Neural cell (in vitro differentiated cells): ENCODE results near the gene AKAP8L. TPM values are rescaled to one million over a fixed set of nuclear protein-coding genes. Genes with fewer than 3 reads are reported as not detected.
"Not testable (repeated sequence)": the region's sequence is repeated elsewhere in the genome, so short reads cannot be mapped to it uniquely, and the experiment has no call there.

Experiments
- H2AFZ ChIP-seq: fragments of 200-600, 300-800 bp; sonication (generic), shearing (Covaris generic); 2 replicates; pipeline ENCODE4 v1.6.0; 2014; ENCODE audit warnings: low read depth, mild to moderate bottlenecking, antibody characterized with exemption, low read length, moderate library complexity
- H3F3A ChIP-seq: fragments of 200-600 bp; shearing (Covaris generic); 2 replicates; pipeline ENCODE4 v1.6.1; 2016; ENCODE audit warnings: mild to moderate bottlenecking, moderate library complexity, mixed read lengths, antibody characterized with exemption, low read length; ENCODE audit not compliant: insufficient read depth, poor library complexity, severe bottlenecking
- H3K27ac ChIP-seq: fragments of 200-600, 300-800 bp; sonication (generic), shearing (Covaris generic); 2 replicates; pipeline ENCODE4 v1.5.1; 2014; ENCODE audit warnings: mild to moderate bottlenecking, low read length, moderate library complexity
- H3K27me3 ChIP-seq: fragments of 300-800, 200-600 bp; sonication (generic), shearing (Covaris generic); 2 replicates; pipeline ENCODE4 v1.6.0; 2014; ENCODE audit warnings: mild to moderate bottlenecking, low read depth, low read length, moderate library complexity; ENCODE audit not compliant: insufficient read depth
- H3K36me3 ChIP-seq: fragments of 300-800, 200-600 bp; sonication (generic), shearing (Covaris generic); 2 replicates; pipeline ENCODE4 v1.5.1; 2014; ENCODE audit warnings: mild to moderate bottlenecking, antibody characterized with exemption, low read length, moderate library complexity; ENCODE audit not compliant: insufficient read depth
- H3K4me2 ChIP-seq: fragments of 300-800, 200-600 bp; sonication (generic), shearing (Covaris generic); 2 replicates; pipeline ENCODE4 v1.6.0; 2014; ENCODE audit warnings: mild to moderate bottlenecking, low read length
- H3K4me3 ChIP-seq: fragments of 300-800, 200-600 bp; sonication (generic), shearing (Covaris generic); 2 replicates; pipeline ENCODE4 v1.5.1; 2014; ENCODE audit warnings: mild to moderate bottlenecking, low read length, moderate library complexity
- H3K79me2 ChIP-seq: fragments of 200-600 bp; shearing (Covaris generic); replicated peaks from 2 replicates; pipeline ENCODE4 v1.6.0; 2014; ENCODE audit warnings: mild to moderate bottlenecking, low read length, moderate library complexity; ENCODE audit not compliant: insufficient read depth
- H3K9ac ChIP-seq: fragments of 300-800, 200-600 bp; sonication (generic), shearing (Covaris generic); 2 replicates; pipeline ENCODE4 v1.6.1; 2016; ENCODE audit warnings: mild to moderate bottlenecking, low read length, mixed read lengths
- H3K9me2 ChIP-seq: fragments of 200-600 bp; shearing (Covaris generic); 2 replicates; pipeline ENCODE4 v1.6.1; 2016; ENCODE audit warnings: mild to moderate bottlenecking, low read length, mixed read lengths; ENCODE audit not compliant: insufficient read depth
- H3K9me3 ChIP-seq: fragments of 200-600, 300-800 bp; sonication (generic), shearing (Covaris generic); 2 replicates; pipeline ENCODE4 v1.6.1; 2016; ENCODE audit warnings: mild to moderate bottlenecking, mixed run types, low read length, moderate library complexity, mixed read lengths
- H4K20me1 ChIP-seq: fragments of 200-600 bp; shearing (Covaris generic); 2 replicates; pipeline ENCODE4 v1.6.1; 2016; ENCODE audit warnings: mild to moderate bottlenecking, mixed run types; ENCODE audit not compliant: insufficient read depth
- EP300 ChIP-seq: fragments of 450-650 bp; conservative IDR thresholded peaks from 2 replicates; pipeline ENCODE4 v1.6.1; 2014; ENCODE audit warnings: antibody characterized with exemption, mild to moderate bottlenecking, moderate library complexity; ENCODE audit not compliant: poor library complexity, severe bottlenecking
- EZH2 ChIP-seq: fragments of 200-600, 300-800 bp; shearing (Covaris generic), sonication (generic); IDR thresholded peaks from 2 replicates; pipeline ENCODE4 v1.6.1; 2014; ENCODE audit warnings: antibody characterized with exemption, low read length, borderline replicate concordance, mild to moderate bottlenecking; ENCODE audit not compliant: insufficient read depth, poor library complexity, severe bottlenecking
- MXI1 ChIP-seq: fragments of 450-650 bp; conservative IDR thresholded peaks from 2 replicates; pipeline ENCODE4 v1.6.1; 2014; ENCODE audit warnings: antibody characterized with exemption, mild to moderate bottlenecking; ENCODE audit not compliant: poor library complexity, severe bottlenecking
- POLR2AphosphoS5 ChIP-seq: IDR thresholded peaks from 2 replicates; pipeline ENCODE4 v1.6.1; 2012
- RAD21 ChIP-seq: fragments of 450-650 bp; conservative IDR thresholded peaks from 2 replicates; pipeline ENCODE4 v1.6.1; 2014; ENCODE audit warnings: antibody characterized with exemption, mild to moderate bottlenecking, moderate library complexity
- SMC3 ChIP-seq: fragments of 450-650 bp; conservative IDR thresholded peaks from 2 replicates; pipeline ENCODE4 v1.6.1; 2014; ENCODE audit warnings: antibody characterized with exemption, mild to moderate bottlenecking, moderate library complexity; ENCODE audit not compliant: poor library complexity
- TAF1 ChIP-seq: IDR thresholded peaks from 2 replicates; pipeline ENCODE4 v1.6.1; 2012; ENCODE audit warnings: low read depth
- polyA plus RNA-seq: library from polyadenylated mRNA; depleted of rRNA; stranded (reverse); fragments of >200 nt; gene quantifications from 2 replicates; pipeline ENCODE4 v1.2.3, GENCODE V29; 2014
- TF ChIP-seq, protein P1 (sequence below): fragments of 450-650 bp; IDR thresholded peaks from 2 replicates; pipeline ENCODE4 v1.5.1; 2014; ENCODE audit warnings: antibody characterized with exemption, mild to moderate bottlenecking, moderate library complexity; ENCODE audit not compliant: poor library complexity, severe bottlenecking
- TF ChIP-seq, protein P2 (sequence below): IDR thresholded peaks from 2 replicates; pipeline ENCODE4 v1.6.1; 2012; ENCODE audit warnings: borderline replicate concordance

Gene AKAP8L
- polyA plus RNA-seq, 1 donor from 2014 or later = 281 TPM

GRCh38 chr19:15354566-15355296 lies 64.1 kb downstream of the AKAP8L start:
- TF ChIP-seq EZH2 (no peak), MXI1 (no peak), POLR2AphosphoS5 (no peak), EP300 (no peak), SMC3 (no peak), RAD21 (no peak)
- TF ChIP-seq, protein P1, sequence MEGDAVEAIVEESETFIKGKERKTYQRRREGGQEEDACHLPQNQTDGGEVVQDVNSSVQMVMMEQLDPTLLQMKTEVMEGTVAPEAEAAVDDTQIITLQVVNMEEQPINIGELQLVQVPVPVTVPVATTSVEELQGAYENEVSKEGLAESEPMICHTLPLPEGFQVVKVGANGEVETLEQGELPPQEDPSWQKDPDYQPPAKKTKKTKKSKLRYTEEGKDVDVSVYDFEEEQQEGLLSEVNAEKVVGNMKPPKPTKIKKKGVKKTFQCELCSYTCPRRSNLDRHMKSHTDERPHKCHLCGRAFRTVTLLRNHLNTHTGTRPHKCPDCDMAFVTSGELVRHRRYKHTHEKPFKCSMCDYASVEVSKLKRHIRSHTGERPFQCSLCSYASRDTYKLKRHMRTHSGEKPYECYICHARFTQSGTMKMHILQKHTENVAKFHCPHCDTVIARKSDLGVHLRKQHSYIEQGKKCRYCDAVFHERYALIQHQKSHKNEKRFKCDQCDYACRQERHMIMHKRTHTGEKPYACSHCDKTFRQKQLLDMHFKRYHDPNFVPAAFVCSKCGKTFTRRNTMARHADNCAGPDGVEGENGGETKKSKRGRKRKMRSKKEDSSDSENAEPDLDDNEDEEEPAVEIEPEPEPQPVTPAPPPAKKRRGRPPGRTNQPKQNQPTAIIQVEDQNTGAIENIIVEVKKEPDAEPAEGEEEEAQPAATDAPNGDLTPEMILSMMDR = no peak
- no peaks in the 10 kb centered on the region for H3F3A ChIP-seq
- H3K9ac ChIP-seq = no peak overlapping the region
- H3K4me3 ChIP-seq = no peak overlapping the region
- no peaks in the 10 kb centered on the region for H4K20me1 ChIP-seq
- H3K27me3 ChIP-seq = no peaks in the 10 kb centered on the region
- no peaks in the 10 kb centered on the region for H3K79me2 ChIP-seq
- no peaks in the 10 kb centered on the region for H3K36me3 ChIP-seq
- H3K4me2 ChIP-seq = no peak overlapping the region
- H2AFZ ChIP-seq = no peak overlapping the region
- no peak overlapping the region for H3K27ac ChIP-seq
- no peaks in the 10 kb centered on the region for H3K9me3 ChIP-seq
- no peaks in the 10 kb centered on the region for H3K9me2 ChIP-seq

DNA sequence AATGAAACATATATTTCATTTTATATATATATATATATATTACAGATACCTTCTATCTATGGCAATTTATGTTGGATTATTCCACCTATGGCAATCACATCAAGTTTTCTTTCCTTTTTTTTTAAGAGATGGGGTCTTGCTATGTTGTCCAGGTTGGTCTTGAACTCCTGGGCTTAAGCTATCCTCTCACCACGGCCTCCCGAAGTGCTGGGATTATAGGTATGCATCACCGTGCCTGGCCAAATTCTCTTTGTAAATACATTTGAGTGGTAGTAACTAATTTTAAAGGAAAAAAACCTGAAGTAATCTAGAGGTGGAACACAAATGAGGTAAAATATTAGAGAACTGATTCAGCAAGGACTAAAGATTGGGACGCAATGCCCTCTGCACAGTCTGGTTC lies 64.9 kb downstream of the AKAP8L start:
- Histone ChIP-seq H3K9ac (no peak overlapping the region), H3K79me2 (no peaks in the 10 kb centered on the region), H2AFZ (no peak overlapping the region), H3K4me2 (no peak overlapping the region), H3K9me3 (no peaks in the 10 kb centered on the region), H3K36me3 (no peaks in the 10 kb centered on the region), H3K9me2 (no peaks in the 10 kb centered on the region), H3K27ac (no peak overlapping the region), H4K20me1 (no peaks in the 10 kb centered on the region), H3K4me3 (no peak overlapping the region), H3F3A (no peaks in the 10 kb centered on the region), H3K27me3 (no peaks in the 10 kb centered on the region)
- no peak for TF ChIP-seq RAD21
- no peak for TF ChIP-seq EZH2
- no peak for TF ChIP-seq TAF1
- no peak for TF ChIP-seq POLR2AphosphoS5
- no peak for TF ChIP-seq SMC3
- no peak for TF ChIP-seq EP300
- TF ChIP-seq, protein P2, sequence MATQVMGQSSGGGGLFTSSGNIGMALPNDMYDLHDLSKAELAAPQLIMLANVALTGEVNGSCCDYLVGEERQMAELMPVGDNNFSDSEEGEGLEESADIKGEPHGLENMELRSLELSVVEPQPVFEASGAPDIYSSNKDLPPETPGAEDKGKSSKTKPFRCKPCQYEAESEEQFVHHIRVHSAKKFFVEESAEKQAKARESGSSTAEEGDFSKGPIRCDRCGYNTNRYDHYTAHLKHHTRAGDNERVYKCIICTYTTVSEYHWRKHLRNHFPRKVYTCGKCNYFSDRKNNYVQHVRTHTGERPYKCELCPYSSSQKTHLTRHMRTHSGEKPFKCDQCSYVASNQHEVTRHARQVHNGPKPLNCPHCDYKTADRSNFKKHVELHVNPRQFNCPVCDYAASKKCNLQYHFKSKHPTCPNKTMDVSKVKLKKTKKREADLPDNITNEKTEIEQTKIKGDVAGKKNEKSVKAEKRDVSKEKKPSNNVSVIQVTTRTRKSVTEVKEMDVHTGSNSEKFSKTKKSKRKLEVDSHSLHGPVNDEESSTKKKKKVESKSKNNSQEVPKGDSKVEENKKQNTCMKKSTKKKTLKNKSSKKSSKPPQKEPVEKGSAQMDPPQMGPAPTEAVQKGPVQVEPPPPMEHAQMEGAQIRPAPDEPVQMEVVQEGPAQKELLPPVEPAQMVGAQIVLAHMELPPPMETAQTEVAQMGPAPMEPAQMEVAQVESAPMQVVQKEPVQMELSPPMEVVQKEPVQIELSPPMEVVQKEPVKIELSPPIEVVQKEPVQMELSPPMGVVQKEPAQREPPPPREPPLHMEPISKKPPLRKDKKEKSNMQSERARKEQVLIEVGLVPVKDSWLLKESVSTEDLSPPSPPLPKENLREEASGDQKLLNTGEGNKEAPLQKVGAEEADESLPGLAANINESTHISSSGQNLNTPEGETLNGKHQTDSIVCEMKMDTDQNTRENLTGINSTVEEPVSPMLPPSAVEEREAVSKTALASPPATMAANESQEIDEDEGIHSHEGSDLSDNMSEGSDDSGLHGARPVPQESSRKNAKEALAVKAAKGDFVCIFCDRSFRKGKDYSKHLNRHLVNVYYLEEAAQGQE = no peak
- TF ChIP-seq, protein P1 = no peak
- no peak for TF ChIP-seq MXI1

DNA sequence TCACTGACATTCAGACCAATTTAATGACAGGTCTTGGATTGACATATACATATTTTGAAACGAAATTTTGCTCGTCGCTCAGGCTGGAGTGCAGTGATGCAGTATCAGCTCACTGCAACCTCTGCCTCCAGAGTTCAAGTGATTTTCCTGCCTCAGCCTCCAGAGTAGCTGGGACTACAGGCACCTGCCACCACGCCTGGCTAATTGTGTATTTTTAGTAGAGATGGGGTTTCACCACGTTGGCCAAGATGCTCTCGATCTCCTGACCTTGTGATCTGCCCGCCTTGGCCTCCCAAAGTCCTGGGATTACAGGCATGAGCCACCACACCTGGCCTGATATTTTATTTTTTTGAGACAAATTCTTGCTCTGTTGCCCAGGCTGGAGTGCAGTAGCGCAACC lies 66.3 kb downstream of the AKAP8L start:
- H4K20me1 ChIP-seq, H3K36me3 ChIP-seq, H3K4me3 ChIP-seq, H3K4me2 ChIP-seq, H3K79me2 ChIP-seq, H3K9me2 ChIP-seq, H3K9ac ChIP-seq, H3K9me3 ChIP-seq, H3K27me3 ChIP-seq, H2AFZ ChIP-seq, H3K27ac ChIP-seq, H3F3A ChIP-seq: not testable (repeated sequence)

DNA sequence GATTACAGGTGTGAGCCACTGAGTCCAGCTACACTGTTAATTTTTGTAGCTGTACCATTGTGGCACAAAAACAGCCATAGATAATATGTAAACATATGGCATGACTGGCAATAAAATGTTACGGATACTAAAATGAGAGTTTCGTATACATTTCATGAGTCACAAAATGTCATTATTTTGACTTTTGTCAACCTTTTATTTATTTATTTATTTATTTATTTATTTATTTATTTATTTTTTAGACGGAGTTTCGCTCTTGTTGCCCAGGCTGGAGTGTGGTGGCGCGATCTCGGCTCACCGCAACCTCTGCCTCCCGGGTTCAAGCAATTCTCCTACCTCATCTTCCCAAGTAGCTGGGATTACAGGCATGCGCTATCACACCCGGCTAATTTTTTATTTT lies 77.5 kb downstream of the AKAP8L start:
- H2AFZ ChIP-seq, H3K36me3 ChIP-seq, H3K9me3 ChIP-seq, H3K27ac ChIP-seq, H3K79me2 ChIP-seq, H3K9me2 ChIP-seq, H3K9ac ChIP-seq, H3K4me2 ChIP-seq, H3F3A ChIP-seq, H3K27me3 ChIP-seq, H3K4me3 ChIP-seq, H4K20me1 ChIP-seq: not testable (repeated sequence)
